Smooth muscle cell (in vitro differentiated cells): Measurements from ENCODE around the gene LMBRD1. TPM values are rescaled to one million over a fixed set of nuclear protein-coding genes. Genes with fewer than 3 reads are reported as not detected.
"Not testable (repeated sequence)": the region's sequence is repeated elsewhere in the genome, so short reads cannot be mapped to it uniquely, and the experiment has no call there.

Experiments
- DNase-seq: peaks from one replicate; lab custom pipeline; 2025; ENCODE audit not compliant: unreplicated experiment; lab: John Stamatoyannopoulos, UW
- H2AFZ ChIP-seq: fragments of 200-600 bp; sonication (generic); 2 replicates; pipeline ENCODE4 v1.6.0; 2016; ENCODE audit warnings: antibody characterized with exemption, low read depth, mild to moderate bottlenecking
- H3F3A ChIP-seq: fragments of 200-600 bp; sonication (generic); 2 replicates; pipeline ENCODE4 v1.6.0; 2017; ENCODE audit warnings: antibody characterized with exemption, low read depth
- H3K27ac ChIP-seq: fragments of 200-600 bp; sonication (generic); 2 replicates; pipeline ENCODE4 v1.5.1; 2016; ENCODE audit warnings: low read depth, mild to moderate bottlenecking
- H3K27me3 ChIP-seq: fragments of 200-600 bp; sonication (generic); 2 replicates; pipeline ENCODE4 v1.6.1; 2016; ENCODE audit warnings: low read depth, mild to moderate bottlenecking
- H3K36me3 ChIP-seq: fragments of 200-600 bp; sonication (generic); 2 replicates; pipeline ENCODE4 v1.5.1; 2016; ENCODE audit warnings: low read depth
- H3K4me1 ChIP-seq: fragments of 200-600 bp; sonication (generic); 2 replicates; pipeline ENCODE4 v1.5.1; 2016; ENCODE audit warnings: low read depth
- H3K4me2 ChIP-seq: fragments of 200-600 bp; sonication (generic); 2 replicates; pipeline ENCODE4 v1.6.0; 2016; ENCODE audit warnings: mild to moderate bottlenecking
- H3K4me3 ChIP-seq: fragments of 200-600 bp; sonication (generic); 2 replicates; pipeline ENCODE4 v1.5.1; 2016; ENCODE audit warnings: mild to moderate bottlenecking
- H3K79me2 ChIP-seq: fragments of 200-600 bp; sonication (generic); 2 replicates; pipeline ENCODE4 v1.6.0; 2016; ENCODE audit warnings: low read depth, mild to moderate bottlenecking
- H3K9ac ChIP-seq: fragments of 200-600 bp; sonication (generic); 2 replicates; pipeline ENCODE4 v1.6.0; 2016; ENCODE audit warnings: low read depth
- H3K9me3 ChIP-seq: fragments of 200-600 bp; sonication (generic); replicated peaks from 2 replicates; pipeline ENCODE4 v1.5.1; 2016; ENCODE audit warnings: low read depth
- H4K20me1 ChIP-seq: fragments of 200-600 bp; sonication (generic); 2 replicates; pipeline ENCODE4 v1.6.0; 2016; ENCODE audit warnings: low read depth
- WGBS: methylation state at CpG from one replicate; pipeline ENCODE4 v1.1.7; 2016; ENCODE audit warnings: low lambda C conversion rate; 5-methylcytosine and 5-hydroxymethylcytosine counted together
- polyA plus RNA-seq: library from polyadenylated mRNA; unstranded; fragments of >200 nt; fragmentation: Nextera tagmentation; extraction: Ambion mirVana; gene quantifications from 2 replicates; pipeline ENCODE4 v1.2.1, GENCODE V29; 2016
- total RNA-seq: library from RNA; depleted of rRNA; stranded (reverse); fragments of >200 nt; gene quantifications from 2 replicates; pipeline ENCODE4 v1.2.3, GENCODE V29; 2014
- TF ChIP-seq, protein P1 (sequence below): fragments of 200-600 bp; sonication (generic); IDR thresholded peaks from 2 replicates; pipeline ENCODE4 v1.5.1; 2017; ENCODE audit warnings: borderline replicate concordance, mild to moderate bottlenecking, antibody characterized with exemption; ENCODE audit not compliant: insufficient read depth, poor library complexity, severe bottlenecking

LMBRD1 gene
- total and polyA plus RNA-seq, 2 experiments from 2014 or later = 22.3 to 78.5 TPM

DNA sequence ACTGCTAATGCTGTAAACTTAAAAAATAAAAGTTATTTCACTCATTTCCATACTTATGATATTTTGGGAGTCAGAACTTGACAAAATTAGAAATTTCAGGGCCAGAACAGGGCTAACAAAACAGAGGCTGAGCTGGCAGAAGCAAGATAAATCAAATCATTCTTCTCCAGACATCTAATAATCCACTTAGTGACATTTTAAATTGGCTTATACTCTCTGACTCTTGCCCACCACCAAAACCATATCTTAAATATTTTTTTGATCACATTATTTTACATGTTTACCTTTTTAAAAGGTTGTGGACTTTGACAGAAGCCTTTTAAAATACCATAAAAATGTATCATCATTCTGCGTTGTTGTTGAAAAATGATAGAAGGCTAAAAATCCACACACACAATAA is 116.5 kb downstream of the LMBRD1 start:
- Histone ChIP-seq H3K9ac (no peak overlapping the region), H3K9me3 (no peaks in the 10 kb centered on the region), H3K36me3 (peaks cover 5% of the 10 kb centered on the region), H4K20me1 (no peaks in the 10 kb centered on the region), H3K79me2 (no peaks in the 10 kb centered on the region), H3K27ac (no peak overlapping the region), H3K4me1 (no peaks in the 10 kb centered on the region), H2AFZ (no peak overlapping the region), H3F3A (no peaks in the 10 kb centered on the region), H3K4me2 (no peak overlapping the region), H3K4me3 (no peak overlapping the region), H3K27me3 (no peaks in the 10 kb centered on the region)
- DNase-seq = no peak
- 97% methylated on average over 1 of the region's 1 CpG for WGBS
- TF ChIP-seq, protein P1, sequence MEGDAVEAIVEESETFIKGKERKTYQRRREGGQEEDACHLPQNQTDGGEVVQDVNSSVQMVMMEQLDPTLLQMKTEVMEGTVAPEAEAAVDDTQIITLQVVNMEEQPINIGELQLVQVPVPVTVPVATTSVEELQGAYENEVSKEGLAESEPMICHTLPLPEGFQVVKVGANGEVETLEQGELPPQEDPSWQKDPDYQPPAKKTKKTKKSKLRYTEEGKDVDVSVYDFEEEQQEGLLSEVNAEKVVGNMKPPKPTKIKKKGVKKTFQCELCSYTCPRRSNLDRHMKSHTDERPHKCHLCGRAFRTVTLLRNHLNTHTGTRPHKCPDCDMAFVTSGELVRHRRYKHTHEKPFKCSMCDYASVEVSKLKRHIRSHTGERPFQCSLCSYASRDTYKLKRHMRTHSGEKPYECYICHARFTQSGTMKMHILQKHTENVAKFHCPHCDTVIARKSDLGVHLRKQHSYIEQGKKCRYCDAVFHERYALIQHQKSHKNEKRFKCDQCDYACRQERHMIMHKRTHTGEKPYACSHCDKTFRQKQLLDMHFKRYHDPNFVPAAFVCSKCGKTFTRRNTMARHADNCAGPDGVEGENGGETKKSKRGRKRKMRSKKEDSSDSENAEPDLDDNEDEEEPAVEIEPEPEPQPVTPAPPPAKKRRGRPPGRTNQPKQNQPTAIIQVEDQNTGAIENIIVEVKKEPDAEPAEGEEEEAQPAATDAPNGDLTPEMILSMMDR = no peak

DNA sequence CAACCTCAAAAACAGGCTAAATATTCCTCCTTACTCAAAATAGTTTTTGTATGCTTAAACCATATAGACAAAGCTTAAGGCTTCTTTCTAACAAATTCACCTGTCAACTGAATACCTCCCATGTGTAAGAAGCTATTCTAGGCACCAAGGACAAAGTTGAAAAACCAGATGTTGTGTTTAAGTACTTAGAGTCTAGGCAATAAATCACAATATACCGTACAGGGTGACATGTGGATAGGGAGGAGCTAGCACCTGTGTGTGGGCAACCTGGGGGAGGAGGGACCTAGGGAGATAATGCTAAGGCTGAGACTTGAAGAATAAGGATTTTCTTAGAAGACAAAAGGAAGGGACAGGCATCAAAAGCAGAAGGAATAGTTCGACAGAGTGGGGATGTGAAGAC is 123.5 kb downstream of the LMBRD1 start:
- Histone ChIP-seq H3K27me3 (no peaks in the 10 kb centered on the region), H2AFZ (no peak overlapping the region), H3K4me1 (no peaks in the 10 kb centered on the region), H3F3A (no peaks in the 10 kb centered on the region), H3K9me3 (no peaks in the 10 kb centered on the region), H3K36me3 (peaks cover 10% of the 10 kb centered on the region), H3K4me3 (no peak overlapping the region), H4K20me1 (no peaks in the 10 kb centered on the region), H3K27ac (no peak overlapping the region), H3K9ac (no peak overlapping the region), H3K79me2 (no peaks in the 10 kb centered on the region), H3K4me2 (no peak overlapping the region)
- 79% methylated on average over 2 of the region's 2 CpGs for WGBS
- no peak for DNase-seq
- TF ChIP-seq, protein P1 = no peak

DNA sequence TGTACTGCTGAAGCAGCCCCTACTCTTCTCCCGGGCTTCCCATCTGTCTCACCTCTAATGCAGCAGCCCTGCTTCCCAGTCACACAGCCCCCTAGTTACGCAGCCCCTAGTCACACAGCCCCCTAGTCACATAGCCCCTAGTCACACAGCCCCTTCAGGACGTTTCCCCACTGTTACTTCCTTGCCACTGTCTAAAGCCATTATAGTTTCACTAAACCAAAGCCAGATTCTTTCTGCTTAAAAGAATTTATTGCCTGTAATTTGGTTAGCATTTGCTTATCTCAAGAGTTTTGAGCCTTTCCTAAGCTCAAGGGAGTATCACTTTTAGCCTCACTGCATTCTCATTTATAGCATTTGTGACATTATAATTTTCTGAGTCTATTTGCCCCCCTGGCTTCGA is 127.9 kb downstream of the LMBRD1 start:
- H3K27me3 ChIP-seq = no peaks in the 10 kb centered on the region
- no peak overlapping the region for H2AFZ ChIP-seq
- peaks cover 4% of the 10 kb centered on the region for H3K36me3 ChIP-seq
- no peaks in the 10 kb centered on the region for H3K9me3 ChIP-seq
- H3K4me1 ChIP-seq = no peaks in the 10 kb centered on the region
- TF ChIP-seq, protein P1 = no peak
- H3K4me2 ChIP-seq = no peak overlapping the region
- DNase-seq = no peak
- no peaks in the 10 kb centered on the region for H4K20me1 ChIP-seq
- H3K79me2 ChIP-seq = no peaks in the 10 kb centered on the region
- no peaks in the 10 kb centered on the region for H3F3A ChIP-seq
- H3K9ac ChIP-seq = no peak overlapping the region
- no peak overlapping the region for H3K4me3 ChIP-seq
- no peak overlapping the region for H3K27ac ChIP-seq
- 68% methylated on average over 4 of the region's 4 CpGs for WGBS

DNA sequence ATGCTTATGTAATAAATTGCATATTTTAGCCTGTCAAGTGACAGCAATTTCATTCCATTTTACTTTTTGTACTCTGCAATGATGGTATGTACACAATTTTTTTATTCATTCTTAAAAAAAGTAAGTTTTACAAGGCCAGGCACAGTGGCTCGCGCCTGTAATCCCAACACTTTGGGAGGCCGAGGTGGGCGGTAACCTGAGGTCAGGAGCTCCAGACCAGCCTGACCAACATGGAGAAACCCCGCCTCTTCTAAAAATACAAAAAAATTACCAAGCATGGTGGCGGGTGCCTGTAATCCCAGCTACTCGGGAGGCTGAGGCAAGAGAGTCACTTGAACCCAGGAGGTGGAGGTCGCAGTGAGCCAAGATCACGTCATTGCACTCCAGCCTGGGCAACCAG is 130.0 kb downstream of the LMBRD1 start:
- H2AFZ ChIP-seq, H3K4me3 ChIP-seq, H3K9me3 ChIP-seq, H3F3A ChIP-seq, H3K36me3 ChIP-seq, H3K4me2 ChIP-seq, H3K79me2 ChIP-seq, H3K9ac ChIP-seq, H3K27me3 ChIP-seq, H4K20me1 ChIP-seq, DNase-seq, H3K27ac ChIP-seq, H3K4me1 ChIP-seq: not testable (repeated sequence)
- WGBS = 93% methylated on average over 9 of the region's 9 CpGs
